ENCODE results near the gene APOL1.
A peak's percentile ranks its signal among the peaks of the same experiment; 100 is the strongest.
"Not testable (repeated sequence)": the region's sequence is repeated elsewhere in the genome, so short reads cannot be mapped to it uniquely, and the experiment has no call there.

Gene APOL1

DNA sequence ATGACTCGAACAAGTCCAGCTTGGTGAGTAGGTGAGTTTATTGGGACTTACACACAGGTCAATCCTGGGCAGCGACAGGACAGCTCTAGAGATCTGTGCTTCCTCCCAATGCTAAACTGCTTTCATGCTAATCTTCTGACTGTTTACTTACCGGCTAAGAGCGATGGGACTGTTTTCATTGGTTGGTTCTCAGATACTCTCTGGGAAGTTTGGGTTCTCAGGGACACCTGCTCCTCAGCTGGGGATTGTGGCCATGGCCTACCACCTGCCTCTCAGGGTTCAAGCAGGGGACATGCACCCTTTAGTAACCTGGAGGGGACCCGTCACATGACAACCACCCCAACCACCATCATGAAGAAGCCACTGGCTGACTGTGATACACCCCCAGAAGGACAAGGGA is 26.7 kb upstream of the APOL1 start:
- DNase-seq = no peak

GRCh38 chr22:36227396-36227795 is 25.5 kb upstream of the APOL1 start:
- peak; percentile 35 for DNase-seq

GRCh38 chr22:36227806-36228205 is 25.1 kb upstream of the APOL1 start:
- DNase-seq = no peak

DNA sequence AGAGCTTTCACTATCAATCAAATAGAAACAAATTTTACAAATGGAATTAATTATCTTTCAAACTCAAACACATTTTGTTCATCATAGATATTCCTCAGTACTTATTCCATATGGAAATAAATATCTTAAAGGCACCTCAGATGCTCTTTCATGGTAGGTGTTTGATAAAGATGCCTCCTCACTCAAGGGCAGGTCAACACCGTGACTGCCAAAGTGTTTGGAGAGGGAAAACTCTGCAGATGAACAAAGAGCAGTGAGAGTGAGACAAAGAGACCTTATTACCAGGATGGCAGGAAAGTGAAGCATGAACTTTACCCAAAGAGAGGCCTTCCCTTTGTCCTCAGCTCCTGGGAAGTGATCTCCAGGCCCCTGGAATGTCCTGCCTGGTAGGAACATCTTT is 24.6 kb upstream of the APOL1 start:
- DNase-seq = not testable (repeated sequence)

- no peak for DNase-seq
These were observed 24.0 kb upstream of the APOL1 start for GRCh38 chr22:36228944-36229343.

DNA sequence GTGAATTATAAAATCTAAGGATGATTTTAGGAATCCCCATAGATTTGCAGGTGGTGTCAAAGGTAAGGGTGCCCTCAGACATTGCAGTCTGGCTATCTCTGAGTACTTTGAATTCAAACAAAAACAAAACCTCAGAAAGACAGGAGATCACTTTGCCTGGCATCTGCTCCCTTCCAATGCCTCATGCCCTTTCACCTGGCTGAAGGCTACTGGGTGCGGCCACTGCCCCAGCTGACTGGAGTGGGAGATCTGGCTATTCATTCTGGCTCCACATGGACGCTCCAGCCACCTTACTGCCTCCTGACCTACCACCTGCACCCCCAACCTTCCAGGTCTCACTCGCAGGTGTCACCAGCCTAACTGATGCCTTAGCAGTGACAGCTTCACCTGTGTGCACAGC is 23.3 kb upstream of the APOL1 start:
- DNase-seq = not testable (repeated sequence)

GRCh38 chr22:36231051-36231450 is 21.9 kb upstream of the APOL1 start:
- not testable (repeated sequence) for DNase-seq

DNA sequence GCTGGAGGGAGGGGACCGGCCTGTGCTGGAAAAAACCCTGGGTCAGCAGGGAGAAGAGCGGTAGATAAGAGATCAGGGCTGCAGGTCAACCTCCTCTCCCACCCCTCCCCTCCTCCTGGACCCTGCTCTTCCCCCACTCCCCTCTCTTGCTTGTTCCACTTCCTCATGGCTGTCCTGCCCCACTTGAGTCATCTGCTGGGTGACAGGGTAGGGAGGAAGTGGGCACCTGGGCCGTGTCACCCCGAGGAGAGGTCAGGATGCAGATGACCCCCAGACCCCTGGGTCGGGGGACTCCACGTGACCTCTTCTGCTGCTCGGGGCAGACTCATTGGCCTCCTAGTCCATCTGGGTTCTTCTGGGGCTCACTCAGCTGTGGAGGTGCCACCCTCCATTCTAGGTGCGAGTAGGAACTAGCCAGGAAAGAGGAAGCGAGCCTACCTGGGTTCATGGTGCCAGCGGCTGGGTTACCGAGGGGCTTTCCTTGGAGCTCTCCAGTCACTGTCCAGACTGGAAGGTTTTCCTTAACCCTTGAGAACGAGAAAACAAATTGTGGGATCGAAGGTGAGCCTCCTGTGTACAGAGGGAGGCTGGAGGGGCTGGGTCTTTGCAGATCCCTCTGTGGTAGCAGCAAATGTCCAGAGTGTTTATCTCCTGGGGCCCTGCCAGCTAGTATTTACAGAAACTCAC is 20.1 kb upstream of the APOL1 start:
- no peak for DNase-seq

DNA sequence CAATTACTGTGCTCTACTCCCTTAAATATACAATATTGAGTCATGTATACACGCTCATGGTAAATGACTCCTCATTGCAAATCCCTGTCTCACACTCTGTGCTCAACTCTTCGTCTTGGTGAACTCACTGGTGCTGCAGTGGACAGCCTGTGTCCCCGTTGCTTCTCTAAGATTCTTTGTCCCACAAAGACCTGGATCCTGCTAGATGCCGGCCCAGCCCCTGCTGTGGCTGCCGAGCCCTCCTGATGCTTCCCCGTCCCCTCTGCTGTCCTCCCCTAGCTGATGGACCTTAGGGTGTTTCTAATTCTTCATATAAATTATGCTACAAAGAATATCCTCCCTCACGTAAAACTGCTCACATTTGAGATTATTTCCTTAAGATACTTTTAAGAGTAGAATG is 19.1 kb upstream of the APOL1 start:
- no peak for DNase-seq

- DNase-seq = no peak
These were observed 18.7 kb upstream of the APOL1 start for GRCh38 chr22:36234213-36234612.

GRCh38 chr22:36234919-36235318 is 18.0 kb upstream of the APOL1 start:
- DNase-seq = no peak

DNA sequence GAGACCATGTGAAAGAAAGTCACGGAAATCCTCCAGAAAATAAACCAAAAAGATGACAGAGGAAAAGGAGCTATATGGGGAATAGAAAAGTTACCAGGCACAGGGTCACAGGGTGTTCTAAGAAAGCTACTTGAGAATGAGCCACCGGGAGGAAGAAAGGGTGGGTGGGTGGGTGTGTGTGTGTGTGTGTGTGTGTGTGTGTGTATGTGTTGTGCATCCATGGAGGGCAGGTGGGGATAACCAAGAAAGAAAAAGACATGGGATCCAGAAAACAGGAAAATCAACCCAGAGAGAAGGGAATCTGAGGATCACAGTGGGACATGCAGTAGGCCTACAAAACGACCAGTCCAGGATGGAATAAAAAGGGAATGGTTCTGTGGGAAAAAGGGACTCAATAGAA is 17.3 kb upstream of the APOL1 start:
- DNase-seq = no peak

- no peak for DNase-seq
These were observed 16.3 kb upstream of the APOL1 start for GRCh38 chr22:36236388-36237319.

- peak; percentile 68 for DNase-seq
These were observed 15.2 kb upstream of the APOL1 start for GRCh38 chr22:36237462-36238372.

DNA sequence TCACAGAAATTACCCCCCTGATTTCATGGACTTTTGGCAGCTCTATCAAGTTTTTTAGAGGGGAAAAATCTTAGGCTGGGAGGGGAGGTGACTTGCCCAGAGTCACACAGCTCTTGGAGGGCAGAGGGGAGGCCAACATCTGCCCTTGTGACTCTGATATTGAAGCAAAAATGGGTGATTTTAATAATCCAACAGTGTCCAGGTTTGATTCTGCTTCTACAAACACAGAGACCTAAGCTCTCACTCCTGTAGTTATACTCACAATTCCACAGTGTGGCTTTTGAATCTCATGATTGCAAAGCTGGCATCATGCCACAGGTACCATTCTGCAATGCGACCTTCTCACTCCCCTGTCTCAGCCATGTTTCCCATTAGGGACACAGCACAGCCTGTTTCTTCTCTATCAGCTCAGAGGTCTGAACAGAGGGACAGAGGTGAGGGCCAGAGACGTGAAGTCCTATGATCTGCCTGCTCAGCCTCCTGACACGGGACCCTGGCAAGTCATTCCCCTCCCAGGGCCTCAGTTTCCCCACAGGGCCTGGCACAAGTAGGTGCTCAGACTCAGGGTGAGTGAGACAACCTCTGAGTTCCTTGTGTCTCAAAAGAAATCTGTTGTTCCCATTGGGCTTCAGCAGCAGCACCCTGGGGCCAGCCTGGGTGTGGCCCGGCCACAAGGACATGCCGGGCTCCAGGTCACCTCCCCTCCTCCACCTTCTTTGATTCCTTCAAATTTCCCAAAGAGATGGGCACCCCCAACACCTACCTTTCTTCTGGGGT is 14.4 kb upstream of the APOL1 start:
- DNase-seq = peak; percentile 29

DNA sequence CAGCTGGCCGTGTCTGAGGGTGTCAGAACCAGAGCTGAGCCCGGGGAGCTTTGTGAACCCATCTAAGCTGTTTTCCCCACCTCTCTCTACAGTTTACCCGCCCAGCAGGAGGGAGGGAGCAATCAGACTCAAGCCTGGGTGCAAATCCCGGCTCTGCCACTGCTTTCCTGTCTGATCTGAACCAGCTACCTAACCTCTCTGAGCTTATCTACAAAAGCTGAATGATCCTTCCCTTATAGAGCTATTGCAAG is 13.9 kb upstream of the APOL1 start:
- DNase-seq = no peak

- peak; percentile 97 for DNase-seq
These were observed 13.3 kb upstream of the APOL1 start, which contains the start of gene APOL2 for GRCh38 chr22:36239401-36240171. Gene APOL2, minus strand, starts transcription at chr22:36239527. Its CDS starts 6,365 bp downstream, at chr22:36233162.

DNA sequence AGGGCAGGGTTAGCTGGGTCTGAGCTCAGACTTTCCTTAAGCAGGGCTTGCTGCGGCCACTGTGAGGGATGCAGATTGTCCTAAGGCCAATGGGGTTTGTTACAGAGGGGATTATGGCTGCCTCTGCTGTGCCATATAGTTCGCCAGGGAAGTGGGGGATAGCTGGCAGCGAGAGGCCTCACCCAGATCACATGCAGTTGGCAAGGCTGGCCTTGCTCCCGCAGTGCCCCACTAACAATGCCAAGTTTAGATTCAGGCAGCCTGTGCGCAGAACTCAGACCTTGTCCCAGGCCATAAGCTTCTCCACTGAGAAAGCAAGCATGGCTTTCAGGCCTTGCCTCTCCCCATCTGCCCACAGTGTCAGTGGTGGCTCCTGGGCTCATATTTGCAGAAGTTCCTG is 8.9 kb upstream of the APOL1 start:
- DNase-seq = no peak

DNA sequence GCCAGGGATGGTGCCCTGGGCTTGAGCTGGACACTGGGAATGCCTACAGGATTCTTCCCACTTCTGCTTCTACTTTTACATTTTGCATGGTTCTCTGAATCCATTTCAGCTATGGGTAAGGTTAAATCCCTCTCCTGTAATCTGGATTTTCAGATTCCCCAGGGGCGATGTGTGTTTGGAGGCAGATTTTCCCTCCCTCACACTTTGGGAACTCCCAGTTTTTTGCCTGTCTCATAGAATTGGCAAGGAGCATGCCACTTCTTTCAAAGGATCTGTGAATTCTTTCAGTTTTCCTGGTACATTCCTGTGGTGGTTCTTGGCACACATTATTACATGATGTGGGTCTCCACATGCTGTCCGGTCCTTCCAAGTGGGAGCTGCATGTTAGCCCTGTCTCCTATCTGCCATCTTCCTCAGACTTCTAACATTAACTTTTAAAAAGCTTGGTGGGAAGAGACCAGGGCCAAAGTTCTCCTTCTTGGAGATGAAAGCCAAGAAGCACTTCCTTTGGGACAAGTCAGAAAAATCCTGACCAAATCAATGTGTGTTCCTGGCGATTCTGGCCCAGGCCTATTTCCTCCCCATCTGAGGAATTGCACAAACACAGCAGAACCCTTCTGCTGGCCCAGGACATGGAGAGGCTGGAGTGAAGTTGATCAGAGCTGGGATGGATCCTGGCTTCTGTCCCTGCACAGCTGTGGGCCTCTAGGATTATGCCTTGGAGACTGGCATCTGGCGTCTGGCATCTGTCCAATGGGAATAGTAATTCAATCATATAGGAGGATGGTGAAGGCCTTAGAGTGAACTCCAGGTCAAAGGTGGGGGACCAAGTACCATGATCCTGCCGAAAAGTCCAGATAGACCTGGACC is 8.2 kb upstream of the APOL1 start:
- DNase-seq = no peak

DNA sequence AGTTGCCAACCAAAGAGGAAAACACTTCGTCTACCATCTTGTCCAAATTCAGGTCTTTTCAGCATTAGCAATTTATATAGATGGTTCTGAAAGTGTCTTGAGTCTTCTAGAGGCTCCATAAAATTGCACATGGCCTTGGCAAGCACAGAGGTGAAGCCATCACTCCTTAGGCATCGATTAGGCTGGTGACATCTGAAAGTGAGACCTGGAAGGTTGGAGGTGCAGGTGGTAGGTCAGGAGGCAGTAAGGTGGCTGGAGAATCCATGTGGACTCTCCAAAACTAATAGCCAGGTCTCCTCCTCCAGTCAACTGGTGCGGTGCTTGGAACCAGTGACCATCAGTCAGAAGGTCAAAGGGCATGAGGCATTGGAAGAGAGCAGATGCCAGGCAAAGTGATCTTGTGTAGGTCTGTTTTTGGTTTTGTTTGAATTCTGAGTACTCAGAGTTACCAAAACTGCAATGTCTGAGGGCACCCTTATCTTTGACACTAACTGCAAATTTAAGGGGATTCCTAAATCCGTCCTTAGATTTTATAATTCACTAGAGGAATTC is 7.1 kb upstream of the APOL1 start:
- DNase-seq = no peak
